Fibroblast of the conjunctiva (primary cell): ENCODE data around the gene PTPRN2.
"Not testable (repeated sequence)": the region's sequence is repeated elsewhere in the genome, so short reads cannot be mapped to it uniquely, and the experiment has no call there.

ENCODE experiments used
- DNase-seq: peaks from one replicate; pipeline ENCODE4 v3.0.0-alpha.2; 2010; ENCODE audit warnings: low read depth

PTPRN2 gene

DNA sequence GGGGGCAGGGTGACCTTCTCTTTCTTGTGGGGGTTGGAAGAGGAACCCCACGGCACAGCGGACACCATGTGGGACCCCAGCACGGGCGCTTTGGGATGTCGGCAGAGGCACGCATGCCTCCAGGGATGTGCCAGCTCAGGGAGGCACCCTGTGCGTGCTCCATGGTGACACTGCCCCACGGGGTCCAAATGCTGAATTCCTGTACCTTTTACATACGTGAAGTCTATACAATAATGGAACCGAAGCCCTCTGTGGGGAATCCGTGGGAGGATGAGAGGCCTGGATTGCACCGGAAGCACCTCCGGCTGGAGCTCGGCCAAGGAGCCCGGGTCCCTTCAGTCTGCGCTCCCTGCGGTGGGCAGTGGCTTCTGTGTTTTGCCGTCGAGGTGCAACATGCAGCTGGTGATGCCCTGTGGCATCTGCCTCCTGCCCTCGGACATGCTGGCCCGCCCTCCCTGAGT is 726.6 kb downstream of the PTPRN2 start:
- DNase-seq = no peak

DNA sequence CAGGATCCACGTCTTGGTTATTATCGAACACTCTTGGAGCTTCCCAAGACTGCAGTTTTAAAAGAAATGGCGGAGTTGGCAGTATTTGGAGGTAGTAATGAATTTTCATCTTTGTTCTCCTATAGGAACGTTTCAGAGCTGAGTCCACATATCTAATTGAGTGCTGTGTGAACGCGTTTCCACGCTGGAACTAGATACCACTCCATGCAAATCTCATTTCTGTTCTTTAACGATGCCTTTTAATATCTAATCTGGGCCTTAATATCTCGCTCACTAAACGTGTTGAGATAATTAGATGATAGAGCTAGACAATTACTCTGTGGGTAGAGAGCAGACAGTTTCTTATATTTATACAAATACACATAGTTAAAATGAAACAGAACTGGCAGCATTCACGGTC is 727.2 kb downstream of the PTPRN2 start:
- no peak for DNase-seq

DNA sequence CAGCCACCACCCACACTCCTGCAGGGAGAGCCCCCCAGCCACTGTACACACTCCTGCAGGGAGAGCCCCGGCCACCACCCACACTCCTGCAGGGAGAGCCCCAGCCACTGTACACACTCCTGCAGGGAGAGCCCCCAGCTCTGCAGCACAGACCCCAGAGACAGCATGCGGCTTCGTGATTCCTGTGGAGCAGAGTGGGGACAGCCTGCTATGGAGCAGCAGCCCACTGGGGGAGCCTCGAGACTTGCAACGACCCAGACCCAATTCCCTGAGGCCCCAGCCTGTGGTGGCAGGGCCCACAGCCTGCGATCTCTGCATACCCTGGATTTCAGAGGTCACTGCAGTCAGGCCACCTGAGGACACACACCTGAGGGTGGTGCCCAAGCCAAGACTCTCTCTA is 727.7 kb downstream of the PTPRN2 start:
- DNase-seq = no peak

DNA sequence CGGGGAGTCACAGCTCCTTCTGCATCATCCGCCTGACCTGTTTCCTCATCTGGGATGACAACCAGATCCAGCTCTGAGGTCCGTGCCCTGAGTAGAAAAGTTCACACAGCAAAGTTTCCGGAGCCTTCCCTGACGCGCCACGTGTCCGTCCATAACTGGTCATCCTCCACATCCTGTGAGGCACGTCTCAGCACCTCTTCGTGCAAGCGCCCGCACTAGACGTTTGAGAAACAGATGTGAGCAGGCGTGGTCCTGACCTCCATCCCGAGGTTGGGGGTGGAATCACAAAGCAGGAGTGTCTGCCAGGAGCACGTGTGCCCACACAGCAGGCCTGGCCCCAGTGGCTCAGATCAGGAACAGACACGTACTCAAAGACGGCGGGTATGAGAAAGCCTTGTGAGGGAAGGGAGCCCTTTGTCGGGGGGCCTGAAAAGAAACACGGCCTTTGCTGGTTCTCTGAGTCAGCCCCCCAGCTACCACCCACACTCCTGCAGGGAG is 730.0 kb downstream of the PTPRN2 start:
- no peak for DNase-seq

DNA sequence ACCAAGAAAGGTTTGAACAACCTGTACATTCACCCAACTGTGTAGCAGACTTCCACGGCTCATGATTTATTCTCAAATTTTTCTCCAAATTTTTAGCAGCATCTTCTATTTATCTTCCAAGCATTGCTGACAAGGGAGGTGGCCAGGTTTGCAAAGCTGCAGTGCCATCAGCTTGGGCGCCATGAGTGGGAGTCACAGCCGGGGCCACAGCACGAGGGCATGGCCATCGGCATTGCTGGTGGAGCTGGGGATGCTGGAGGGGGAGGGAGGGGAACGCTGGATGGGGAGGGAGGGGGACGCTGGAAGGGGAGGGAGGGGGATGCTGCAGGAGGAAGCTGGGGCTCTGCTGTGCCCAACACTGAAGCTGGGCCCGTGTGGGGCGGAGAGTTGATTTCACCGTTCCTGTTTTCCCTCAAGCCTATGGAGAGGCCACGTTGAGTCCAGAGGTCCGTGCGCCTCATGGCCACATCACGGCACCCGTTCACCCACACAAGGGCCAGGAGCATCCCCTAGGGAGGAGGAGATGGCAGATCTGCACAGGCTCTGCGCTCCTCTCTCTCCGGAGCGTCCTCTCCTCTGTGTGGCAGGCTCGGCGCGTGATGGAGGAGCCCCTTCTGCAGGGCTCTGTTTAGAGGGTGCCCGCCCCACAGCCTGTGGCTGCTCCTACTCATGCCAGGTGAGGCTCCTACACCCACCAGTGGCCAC is 730.6 kb downstream of the PTPRN2 start:
- DNase-seq = no peak

DNA sequence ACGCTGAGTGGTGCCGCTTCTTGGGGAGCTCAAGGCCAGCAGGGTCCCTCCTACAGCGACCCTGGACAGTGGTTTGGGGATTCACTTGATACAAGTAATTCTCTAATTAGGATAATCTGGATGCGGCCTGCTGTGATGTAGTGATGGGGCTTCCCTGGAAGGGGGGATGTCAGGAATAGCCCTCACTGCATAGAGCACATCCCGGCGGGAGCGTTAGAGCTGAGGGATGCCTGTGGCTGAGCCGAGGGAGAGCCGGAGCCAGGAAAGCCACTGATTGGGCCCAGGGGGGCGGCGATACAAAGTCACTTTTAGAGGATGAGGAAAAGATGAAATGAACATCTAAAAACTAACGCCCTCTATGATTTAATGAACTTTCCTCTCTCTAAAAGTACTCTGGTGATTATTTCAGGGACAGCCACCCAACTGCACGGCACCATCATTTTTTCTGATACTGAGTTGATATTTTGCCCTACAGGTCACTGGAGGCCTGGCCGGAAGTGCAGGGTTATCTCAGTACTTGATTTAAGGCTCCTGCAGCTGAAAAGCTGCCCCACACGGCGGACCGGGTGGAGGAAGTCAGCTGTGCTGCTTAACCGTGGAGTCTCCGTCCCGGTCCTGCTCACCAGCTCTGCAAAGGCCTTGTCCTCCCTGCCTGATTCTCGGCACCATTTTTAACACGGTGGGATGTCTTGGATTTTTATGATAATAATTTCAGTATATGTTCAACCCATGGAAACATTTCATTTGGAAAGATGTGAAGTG is 732.0 kb downstream of the PTPRN2 start:
- DNase-seq = no peak

DNA sequence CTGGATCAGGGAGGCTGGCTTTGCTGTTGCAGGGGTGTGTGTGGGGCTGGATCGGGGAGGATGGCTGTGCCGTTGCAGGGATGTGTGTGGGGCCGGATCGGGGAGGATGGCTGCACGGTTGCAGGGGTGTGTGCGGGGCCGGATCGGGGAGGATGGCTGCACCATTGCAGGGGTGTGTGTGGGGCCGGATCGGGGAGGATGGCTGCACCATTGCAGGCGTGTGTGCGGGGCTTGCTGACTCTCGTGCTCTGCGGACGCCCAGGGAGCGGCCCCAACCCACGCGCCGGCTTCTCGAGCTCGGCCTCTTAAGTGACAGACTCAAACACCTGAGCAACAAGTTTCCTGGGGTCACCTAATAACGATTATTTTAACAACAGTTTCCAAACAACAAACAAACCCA is 732.6 kb downstream of the PTPRN2 start:
- no peak for DNase-seq

DNA sequence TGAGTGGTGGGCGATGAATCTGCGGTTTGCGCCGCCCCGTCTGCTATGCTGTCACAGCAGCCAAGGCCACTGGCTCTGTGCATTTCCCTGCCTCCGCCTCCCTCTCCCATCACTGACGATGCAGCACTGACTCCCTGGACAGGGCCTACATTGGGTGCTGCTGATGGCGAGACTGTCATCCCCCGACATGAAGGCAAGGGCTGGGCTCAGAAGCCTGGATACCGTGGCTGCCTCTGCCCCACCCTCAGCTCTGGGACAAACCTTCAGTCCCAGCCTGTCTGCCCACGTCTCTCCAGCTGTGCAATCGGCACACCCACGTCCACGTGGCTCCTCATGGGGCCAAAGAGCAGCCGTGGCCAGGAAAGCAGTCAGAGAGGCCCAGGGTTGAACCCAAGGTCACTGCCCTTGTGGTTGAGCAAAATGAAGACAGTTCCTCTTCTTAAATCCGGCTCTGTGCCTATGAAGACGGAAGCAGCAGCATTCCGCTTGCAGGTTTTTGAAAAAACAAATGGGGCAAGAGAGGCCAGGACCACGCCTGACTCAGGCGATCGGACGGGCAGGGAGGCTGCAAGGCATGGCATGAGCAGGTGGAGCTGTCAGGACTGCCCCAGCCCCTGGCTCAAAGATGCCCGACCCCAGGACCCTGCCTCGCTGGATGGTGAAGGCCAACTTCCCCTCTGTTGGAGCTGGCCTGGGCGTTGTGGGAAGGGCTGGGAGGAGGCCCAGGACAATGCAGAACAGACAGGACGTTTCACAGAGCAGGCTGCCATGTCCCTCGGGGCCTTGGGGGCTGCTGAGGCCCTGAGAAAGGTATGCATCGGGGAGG is 733.3 kb downstream of the PTPRN2 start:
- DNase-seq = no peak

DNA sequence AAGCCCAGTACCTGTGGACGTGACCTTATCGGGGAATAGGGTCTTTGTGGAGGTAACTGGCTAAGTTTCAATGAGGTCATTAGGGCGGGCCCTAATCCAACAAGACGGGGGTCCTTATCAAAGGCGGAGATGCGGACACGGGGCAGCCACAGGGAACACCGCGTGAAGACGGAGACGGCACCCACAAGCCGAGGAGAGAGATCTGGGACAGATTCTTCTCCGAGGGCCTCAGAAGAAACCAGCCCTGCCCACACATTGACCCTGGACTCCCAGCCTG is 733.9 kb downstream of the PTPRN2 start:
- no peak for DNase-seq

DNA sequence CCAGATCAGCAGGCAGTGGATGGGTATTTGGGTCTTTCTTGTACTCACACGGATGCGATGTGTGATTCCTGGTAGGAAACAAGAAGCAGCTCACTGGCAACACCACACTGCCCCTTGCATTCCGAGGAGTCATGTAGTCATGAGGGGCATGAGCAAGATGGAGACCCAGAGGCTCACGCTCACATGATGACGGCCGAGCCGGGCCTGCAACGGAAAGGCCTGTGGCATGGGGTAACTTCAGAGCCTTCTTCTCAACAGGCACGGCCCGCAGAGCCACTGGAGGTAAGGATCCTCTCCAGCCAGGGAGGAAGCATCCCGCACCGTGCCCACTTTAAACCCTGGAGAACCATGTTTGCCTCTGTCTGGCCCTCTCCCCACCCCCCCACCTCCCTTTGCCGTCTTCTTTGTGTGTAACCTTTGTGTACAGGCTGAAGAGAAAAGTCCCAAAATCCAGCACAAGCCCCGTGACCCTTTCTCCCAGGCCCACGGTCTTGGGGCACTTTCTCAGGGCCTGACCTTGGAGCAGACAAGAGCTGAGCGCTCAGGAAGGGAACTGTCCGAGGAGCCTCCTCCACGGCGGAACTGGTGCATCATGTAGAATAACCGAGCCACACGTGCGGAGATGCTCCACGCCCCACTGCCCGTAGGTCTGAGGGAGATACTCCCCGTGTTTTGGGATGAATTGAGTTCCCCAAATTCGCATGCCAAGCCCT is 734.4 kb downstream of the PTPRN2 start:
- DNase-seq = no peak

DNA sequence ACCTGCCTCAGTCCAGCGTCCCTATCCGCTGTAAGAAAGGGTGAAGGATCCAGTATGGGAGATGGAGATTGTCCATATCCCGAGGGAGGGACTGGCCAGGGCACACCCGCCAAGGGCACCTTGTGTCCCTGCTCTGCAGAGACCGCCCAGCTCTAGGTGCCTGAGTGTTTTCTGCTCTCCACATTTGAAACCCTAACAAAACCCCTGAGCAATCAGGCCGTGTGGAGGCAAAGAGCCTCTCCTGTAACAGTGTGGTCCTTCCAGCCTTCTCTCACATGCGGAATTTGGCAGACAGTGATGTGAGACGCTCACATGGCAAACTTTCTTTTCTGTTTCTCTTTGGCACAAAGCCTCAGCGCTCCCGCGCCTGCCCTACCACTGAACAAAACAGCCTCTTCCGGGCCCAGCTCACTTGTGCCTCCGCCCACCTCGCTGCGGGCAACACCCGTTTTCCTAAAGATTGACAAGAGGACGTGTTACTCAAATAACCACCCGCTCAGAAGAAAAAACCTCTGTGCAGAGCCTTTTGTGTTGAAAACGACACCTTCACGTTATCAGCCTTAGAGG is 736.0 kb downstream of the PTPRN2 start:
- no peak for DNase-seq

DNA sequence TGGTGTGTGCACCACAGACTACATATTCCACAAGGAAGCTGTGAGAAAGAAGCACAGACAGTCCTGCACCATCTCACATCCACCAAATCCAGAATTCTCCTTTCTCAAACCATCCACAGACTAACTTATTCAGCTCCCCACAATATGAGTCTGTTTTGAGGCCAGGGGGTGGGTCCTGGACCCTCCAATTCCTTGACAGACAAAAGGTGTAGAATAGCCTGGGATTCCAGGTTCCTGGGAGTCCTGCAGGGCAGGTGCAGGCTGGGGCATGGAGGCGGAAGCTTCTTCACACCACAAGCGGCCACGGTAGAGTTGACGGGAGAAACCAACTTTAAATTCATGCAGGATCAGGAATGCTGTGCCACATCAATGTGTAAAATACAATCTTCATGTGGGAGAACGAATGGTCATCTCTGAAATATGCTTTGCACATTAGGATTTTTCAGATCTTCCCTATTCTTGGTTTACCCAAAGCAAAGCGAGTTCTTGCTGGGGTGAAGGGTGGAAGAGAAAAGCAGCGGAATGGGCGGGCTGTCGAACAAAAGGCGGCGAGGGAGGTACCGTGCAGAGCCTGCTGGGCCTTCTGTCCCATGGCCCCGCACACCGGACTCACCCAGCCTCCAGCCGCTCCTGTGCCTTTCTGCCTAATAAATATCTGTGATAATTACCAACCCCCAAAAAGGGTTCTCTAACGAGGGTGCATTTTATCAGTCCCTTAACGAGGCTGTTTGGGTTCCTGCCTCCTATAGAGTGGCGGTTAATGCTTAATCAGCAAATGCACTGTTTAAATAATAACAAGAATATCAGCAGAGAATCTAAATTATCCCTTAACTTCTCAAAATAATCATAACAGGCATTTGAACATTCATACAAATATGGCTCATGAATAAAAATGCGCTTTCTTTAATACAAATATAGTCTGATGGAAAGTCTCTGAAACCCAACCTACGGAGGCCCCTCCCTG is 736.9 kb downstream of the PTPRN2 start:
- DNase-seq = no peak

DNA sequence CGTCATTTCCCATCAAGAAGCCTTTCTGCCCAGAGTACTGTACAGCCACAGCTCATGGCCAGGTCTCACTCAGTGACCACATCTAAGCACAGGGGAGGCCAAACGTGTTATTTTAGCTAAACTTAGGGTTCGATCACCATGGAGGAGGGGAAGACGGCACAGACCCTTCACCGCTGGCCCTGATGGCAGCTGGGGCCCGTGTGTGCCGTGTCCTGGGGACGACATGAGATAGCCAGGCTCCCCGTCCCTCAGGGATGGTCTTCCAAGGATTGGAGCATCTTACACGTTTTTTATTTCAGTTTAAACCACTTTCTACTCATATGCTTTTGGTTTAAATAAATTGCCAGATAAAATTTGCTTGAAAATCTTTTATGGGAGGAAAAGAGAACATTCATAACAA is 737.9 kb downstream of the PTPRN2 start:
- no peak for DNase-seq

DNA sequence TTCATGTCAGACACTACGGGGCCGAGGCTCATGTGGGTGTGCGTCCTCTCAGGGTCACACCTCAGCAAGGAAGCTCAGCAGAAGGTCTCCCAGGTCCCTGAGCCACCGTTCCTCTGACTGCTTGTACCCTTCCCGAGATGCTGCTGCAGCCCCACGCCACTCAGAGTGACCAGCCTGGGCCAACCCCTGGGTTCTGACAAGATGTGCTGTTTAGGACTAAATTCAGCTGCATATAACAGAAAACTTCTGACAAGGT is 738.4 kb downstream of the PTPRN2 start:
- DNase-seq = no peak

DNA sequence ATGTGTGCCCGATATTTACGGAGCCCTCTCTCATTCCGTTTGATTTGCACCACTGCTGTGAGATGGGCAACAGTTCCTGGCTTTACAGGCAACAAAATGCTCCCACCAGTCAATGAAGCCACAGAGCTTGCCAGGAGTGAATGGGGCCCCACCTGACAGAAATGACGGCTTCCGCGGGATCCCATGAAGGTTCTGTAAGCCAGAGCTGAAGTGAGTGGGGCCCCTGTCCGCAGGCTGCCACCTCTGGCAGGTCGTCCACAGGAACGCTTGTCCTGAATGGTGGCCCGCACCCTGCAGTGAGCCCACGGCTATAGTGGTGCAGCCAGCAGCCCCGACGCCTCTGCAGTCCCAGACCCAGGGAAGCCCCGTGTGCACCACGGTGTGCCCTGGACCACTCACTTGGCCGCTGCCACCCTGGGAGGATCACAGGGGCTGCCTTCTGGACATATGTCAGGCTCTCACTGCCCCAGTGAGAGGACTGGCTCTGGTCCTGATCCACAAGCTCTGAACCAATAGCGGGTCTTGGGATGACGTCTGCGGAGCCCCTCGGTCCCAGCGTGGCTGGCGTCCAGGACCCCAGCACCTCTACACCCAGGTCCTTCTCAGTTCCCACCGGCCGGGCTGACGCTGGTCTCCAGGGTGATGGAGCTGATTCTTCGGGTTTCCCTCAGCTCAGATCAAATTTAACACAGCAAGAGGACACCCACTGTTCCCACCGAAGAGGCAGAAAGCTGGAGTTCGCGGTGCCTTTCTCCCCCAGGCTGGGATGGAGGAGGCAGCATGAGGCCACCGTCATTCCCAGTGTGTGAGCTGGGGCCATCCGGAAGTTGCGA is 738.9 kb downstream of the PTPRN2 start:
- no peak for DNase-seq

DNA sequence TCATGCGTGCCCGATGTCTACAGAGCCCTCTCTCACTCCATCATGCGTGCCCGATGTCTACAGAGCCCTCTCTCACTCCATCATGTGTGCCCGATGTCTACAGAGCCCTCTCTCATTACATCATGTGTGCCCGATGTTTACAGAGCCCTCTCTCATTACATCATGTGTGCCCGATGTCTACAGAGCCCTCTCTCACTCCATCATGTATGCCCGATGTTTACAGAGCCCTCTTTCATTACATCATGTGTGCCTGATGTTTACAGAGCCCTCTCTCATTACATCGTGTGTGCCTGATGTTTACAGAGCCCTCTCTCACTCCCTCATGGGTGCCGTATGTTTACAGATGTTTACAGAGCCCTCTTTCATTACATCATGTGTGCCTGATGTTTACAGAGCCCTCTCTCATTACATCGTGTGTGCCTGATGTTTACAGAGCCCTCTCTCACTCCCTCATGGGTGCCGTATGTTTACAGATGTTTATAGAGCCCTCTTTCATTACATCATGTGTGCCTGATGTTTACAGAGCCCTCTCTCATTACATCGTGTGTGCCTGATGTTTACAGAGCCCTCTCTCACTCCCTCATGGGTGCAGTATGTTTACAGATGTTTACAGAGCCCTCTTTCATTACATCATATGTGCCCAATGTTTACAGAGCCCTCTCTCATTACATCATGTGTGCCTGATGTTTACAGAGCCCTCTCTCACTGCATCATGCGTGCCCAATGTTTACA is 739.7 kb downstream of the PTPRN2 start:
- DNase-seq = not testable (repeated sequence)

DNA sequence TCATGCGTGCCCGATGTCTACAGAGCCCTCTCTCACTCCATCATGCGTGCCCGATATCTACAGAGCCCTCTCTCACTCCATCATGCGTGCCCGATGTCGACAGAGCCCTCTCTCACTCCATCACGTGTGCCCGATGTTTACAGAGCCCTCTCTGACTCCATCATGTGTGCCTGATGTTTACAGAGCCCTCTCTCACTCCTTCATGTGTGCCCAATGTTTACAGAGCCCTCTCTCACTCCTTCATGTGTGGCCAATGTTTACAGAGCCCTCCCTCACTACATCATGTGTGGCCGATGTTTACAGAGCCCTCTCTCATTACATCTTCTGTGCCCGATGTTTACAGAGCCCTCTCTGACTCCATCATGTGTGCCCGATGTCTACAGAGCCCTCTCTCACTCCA is 740.9 kb downstream of the PTPRN2 start:
- DNase-seq = not testable (repeated sequence)

DNA sequence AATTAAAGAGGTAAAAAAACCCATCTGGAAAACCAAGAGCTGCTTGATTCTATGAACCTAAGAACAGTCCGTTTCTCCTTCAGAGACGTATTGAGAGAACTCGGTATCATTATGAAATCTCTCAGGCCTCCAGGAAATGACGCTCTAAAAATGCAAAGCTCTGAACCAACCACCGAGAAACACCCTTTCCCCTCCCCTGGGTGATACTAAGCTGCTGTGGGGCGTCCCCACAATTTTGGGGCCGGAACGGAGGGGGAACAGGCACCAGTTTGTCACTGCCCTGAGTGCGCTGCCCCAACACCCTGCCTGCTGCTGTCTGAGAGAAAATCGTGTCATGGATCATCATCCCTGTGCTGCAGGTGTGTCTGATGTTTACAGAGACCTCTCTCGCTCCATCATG is 741.4 kb downstream of the PTPRN2 start:
- DNase-seq = no peak

DNA sequence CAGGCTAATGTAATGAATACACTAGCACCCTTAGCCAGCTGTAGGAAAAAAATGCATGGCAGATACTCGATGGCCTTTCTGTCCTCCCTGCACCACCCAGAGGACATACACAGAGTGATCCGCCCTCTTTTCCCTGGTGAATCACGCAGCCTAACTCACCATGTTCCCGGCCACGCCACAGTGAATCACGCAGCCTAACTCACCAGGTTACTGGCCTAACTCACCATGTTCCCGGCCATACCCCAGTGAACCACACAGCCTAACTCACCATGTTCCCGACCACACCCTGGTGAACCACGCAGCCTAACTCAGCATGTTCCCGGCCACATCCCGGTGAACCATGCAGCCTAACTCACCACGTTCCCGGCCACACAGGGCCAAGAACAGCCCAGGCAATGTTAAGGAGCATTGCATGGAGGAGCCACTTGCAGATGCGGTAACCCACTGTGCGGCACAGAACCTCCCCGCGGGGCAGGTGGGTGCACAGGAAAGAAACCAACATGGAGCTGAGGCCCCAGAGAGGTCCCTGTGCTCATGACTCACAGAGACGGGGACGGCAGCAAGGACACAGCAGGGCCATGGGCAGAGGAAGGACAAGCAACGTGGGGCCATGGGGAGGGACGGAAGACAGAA is 742.3 kb downstream of the PTPRN2 start:
- no peak for DNase-seq
